GM21529 (cell line): ENCODE data around the gene LENG9.
"Not testable (repeated sequence)": the region's sequence is repeated elsewhere in the genome, so short reads cannot be mapped to it uniquely, and the experiment has no call there.

Experiments
- ATAC-seq: cut with Tn5 transposase; IDR thresholded peaks from one replicate; pipeline ENCODE4 v1.9.1; 2021; ENCODE audit not compliant: unreplicated experiment

Gene LENG9

GRCh38 chr19:54459282-54460229 lies 4.0 kb downstream of the LENG9 start:
- no peak for ATAC-seq

- ATAC-seq = no peak
These were observed 4.8 kb downstream of the LENG9 start for GRCh38 chr19:54458648-54459281.

DNA sequence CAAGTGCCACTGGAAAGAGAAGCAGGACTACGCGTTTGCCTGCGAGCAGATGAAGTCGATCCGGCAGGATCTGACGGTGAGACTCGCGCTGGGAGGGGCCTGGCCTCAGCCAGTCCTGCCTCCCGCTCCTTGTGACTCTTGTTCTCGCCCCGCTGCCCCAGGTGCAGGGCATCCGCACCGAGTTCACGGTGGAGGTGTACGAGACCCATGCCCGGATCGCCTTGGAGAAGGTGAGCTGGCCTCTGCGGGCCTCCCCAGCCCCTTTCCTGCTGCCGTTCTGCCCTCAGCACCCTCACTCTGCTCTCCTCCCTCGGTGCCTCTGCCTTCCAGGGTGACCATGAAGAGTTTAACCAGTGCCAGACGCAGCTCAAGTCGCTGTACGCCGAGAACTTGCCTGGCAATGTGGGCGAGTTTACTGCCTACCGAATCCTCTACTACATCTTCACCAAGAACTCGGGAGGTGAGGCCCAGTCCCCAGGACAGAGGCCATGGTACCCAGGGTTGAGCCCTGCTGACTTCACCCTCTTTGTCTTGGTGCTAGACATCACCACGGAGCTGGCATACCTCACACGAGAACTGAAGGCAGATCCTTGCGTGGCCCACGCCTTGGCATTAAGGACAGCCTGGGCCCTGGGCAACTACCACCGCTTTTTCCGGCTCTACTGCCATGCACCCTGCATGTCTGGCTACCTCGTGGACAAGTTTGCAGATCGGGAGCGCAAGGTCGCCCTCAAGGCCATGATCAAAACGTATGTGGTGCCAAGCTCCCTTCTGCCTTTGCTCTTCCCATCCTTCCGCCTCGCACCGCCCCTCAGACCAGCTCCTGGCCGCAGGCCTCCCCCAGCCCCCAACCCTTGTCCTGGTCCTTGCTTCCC lies 5.6 kb downstream of the LENG9 start:
- no peak for ATAC-seq

DNA sequence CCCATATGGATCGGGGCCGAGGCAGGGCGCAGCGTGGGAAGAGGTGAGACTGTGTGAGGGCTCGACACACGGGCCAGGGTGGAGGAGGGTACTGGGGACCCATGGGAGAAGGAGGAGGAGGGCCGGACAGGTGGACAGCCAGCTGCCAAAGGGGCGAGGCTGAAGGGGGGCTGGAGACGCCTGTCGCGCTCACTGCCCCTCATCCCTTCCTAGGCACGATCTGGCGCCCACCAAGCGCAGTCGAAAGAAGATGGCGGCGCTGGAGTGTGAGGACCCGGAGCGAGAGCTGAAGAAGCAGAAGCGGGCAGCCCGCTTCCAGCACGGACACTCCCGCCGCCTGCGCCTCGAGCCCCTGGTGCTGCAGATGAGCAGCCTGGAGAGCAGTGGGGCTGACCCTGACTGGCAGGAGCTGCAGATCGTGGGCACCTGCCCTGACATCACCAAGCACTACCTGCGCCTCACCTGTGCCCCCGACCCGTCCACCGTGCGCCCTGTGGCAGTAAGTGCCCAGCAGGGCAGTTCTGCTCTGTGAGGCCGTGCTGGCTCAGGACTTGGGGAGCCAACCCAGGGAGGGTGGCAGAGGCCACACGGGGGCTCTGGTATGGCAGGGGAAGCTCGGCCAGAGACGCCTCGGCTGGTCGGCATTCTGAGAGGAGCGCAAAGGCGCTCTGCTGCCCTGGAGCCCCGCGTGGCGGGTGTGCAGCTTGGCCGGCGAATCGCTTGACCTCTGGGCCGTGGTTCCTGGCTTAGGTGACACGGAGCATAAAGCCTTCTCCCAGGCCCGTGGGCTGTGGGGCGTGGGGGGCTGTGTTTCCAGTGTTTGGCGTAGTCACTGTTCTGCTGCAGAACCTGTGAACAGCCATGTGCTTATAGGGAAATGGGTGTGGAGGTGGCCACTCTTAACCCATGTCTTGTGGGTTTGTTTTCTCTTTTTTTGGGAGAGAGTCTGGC lies 6.9 kb downstream of the LENG9 start:
- ATAC-seq = no peak

- ATAC-seq = no peak
These were observed 7.7 kb downstream of the LENG9 start for GRCh38 chr19:54455786-54456422.

GRCh38 chr19:54454781-54455675 lies 8.6 kb downstream of the LENG9 start:
- no peak for ATAC-seq

DNA sequence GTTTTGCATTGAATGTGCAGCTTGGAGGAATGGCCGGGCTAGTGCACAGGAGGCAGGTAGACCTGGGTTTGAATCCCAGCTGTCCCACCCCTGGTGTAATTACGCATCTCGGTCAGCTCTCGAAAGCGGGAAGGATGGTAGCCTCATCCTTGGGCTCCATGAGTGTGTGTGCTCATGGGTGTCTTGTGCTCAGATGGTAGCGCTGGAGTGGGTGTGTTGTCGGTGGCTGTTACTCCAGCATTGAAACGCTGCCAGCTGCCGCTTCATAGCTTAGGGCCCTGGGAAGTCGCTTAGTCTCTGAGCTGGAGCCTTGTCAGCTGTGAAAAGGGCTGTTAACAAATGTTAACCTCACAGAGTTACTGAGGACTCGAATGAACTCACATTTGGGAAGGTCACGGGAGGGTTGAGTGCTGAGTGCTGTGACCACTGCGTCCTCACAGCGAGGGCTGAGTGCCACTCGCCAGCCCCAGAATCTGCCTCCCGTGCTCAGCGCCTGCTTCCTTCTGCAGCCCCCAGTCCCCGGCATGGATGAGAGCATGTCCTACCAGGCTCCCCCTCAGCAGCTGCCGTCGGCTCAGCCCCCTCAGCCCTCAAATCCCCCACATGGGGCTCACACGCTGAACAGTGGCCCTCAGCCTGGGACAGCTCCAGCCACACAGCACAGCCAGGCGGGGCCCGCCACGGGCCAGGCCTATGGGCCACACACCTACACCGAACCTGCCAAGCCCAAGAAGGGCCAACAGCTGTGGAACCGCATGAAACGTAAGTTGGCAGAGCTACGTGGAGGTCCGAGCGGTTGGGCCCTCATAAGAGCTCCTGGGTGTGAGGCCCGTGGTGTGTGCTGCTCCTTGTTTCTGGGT lies 9.4 kb downstream of the LENG9 start:
- no peak for ATAC-seq

DNA sequence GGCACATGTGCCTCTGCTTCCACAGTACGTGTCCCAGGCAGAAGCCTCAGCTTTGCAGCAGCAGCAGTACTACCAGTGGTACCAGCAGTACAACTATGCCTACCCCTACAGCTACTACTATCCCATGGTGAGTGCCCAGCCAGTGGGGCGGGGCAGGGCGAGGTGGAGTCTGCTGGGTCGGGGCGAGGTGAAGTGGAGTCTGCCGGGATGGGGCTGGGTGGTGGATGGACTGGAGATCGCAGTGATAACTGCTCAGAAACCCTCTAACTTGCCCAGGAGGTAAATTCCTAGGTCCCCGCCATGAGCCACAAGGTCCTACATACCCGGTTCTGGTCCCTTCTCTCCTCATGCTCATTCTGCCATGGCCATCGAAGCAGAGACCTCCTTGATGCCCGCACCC lies 11.0 kb downstream of the LENG9 start:
- ATAC-seq = no peak

- ATAC-seq = no peak
These were observed 11.6 kb downstream of the LENG9 start for GRCh38 chr19:54451997-54452396.

DNA sequence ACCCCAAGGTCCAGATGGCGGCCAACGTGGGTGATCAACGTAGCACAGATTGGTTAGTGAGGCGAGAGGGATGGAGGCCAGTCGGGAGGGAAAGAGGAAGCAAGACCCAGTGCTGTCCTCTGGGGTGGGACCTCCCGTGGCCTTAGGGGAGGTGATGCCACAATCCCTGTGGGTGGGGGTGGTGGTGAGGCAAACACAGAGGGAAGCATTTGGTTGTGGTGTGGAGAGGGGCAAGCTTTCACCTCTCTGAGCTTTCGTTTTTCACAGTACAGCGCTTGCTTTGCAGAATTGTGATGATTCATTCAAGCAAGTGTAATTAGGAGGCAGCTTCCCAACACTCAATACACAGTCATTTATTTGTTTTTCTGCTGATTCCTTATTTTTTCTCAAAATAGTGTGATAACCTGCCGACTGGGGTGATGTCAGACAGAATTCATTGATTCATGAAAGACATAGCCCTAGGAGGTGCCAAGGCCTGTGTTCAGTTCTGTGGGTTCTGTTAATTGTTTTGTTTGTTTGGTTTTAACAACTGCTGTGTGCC lies 12.2 kb downstream of the LENG9 start:
- no peak for ATAC-seq

GRCh38 chr19:54449701-54450069 lies 13.9 kb downstream of the LENG9 start:
- ATAC-seq = no peak

GRCh38 chr19:54448774-54449700 lies 14.5 kb downstream of the LENG9 start, which contains the start of gene LENG8:
Gene LENG8 (plus strand): TSS chr19:54449199. CDS start chr19:54451345, 2,146 bp downstream.
- ATAC-seq = peak; percentile 81

- peak; percentile 18 for ATAC-seq
These were observed 15.4 kb downstream of the LENG9 start for GRCh38 chr19:54448040-54448773.

GRCh38 chr19:54446349-54446748 lies 17.2 kb downstream of the LENG9 start:
- not testable (repeated sequence) for ATAC-seq

DNA sequence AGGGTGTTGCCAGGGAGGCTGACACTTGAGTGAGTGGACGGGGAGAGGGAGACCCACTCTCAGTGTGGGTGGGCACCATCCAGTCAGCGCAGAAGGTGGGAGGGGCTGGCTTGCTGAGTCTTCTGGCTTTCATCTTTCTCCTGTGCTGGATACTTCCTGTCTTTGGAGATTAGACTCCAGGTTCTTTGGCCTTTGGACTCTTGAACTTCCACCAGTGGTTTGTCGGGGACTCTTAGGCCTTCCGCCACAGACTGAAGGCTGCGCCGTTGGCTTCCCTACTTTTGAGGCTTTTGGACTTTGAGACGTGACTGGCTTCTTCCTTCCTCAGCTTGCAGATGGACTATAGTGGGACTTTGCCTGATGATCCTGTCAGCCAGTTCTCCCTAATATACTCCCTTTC lies 18.8 kb downstream of the LENG9 start:
- no peak for ATAC-seq

- no peak for ATAC-seq
These were observed 22.9 kb downstream of the LENG9 start for GRCh38 chr19:54440641-54441040.
